ENCODE data around the gene CARD19. TPM values are rescaled to one million over a fixed set of nuclear protein-coding genes. Genes with fewer than 3 reads are reported as not detected.

The CARD19 gene
- total and polyA plus RNA-seq, 8 donors = 4.3 to 20.4 (median 8.1) TPM

DNA sequence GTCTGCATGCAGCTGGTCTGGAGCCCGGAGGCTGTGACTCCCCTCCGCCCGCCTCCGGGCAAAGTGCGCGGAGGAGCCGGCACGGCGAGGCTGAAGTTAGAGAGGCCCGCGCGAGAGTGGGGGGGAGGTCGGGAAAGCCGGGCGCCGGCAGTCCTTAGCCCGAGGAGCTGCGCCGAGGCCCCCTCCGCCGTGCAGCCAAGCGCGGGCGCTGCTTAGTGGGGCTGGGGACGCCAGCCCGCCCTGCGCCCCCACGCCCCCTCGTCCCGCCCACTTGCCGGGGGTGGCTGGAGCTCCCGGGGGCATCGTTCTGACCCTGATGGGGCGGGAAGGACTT, 37.6 kb downstream of the CARD19 start:
- Histone ChIP-seq H3K4me3 (peak overlapping the region; percentile 76 to 94 (median 90)), H3K4me1 (peaks cover 16 to 35% (median 20%) of the 10 kb centered on the region in 3 donors), H3K9me3 (no peaks in the 10 kb centered on the region), H3K36me3 (no peaks in the 10 kb centered on the region), H3K27ac (peak overlapping the region; percentile 84 to 95 (median 94)), H3K27me3 (no peaks in the 10 kb centered on the region)
- TF ChIP-seq, protein P1, sequence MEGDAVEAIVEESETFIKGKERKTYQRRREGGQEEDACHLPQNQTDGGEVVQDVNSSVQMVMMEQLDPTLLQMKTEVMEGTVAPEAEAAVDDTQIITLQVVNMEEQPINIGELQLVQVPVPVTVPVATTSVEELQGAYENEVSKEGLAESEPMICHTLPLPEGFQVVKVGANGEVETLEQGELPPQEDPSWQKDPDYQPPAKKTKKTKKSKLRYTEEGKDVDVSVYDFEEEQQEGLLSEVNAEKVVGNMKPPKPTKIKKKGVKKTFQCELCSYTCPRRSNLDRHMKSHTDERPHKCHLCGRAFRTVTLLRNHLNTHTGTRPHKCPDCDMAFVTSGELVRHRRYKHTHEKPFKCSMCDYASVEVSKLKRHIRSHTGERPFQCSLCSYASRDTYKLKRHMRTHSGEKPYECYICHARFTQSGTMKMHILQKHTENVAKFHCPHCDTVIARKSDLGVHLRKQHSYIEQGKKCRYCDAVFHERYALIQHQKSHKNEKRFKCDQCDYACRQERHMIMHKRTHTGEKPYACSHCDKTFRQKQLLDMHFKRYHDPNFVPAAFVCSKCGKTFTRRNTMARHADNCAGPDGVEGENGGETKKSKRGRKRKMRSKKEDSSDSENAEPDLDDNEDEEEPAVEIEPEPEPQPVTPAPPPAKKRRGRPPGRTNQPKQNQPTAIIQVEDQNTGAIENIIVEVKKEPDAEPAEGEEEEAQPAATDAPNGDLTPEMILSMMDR (IDR thresholded peaks at IDR 0.05) = no peak
- FAIRE-seq (no peak), ATAC-seq (peak; percentile 71 to 81 (median 79)), DNase-seq (peak; percentile 74 to 89 (median 84))
- WGBS, 2 donors = 1% methylated on average over 31 to 34 of the region's 34 CpGs
- intact Hi-C loops (cut with DNase I) = no loop called here

- intact Hi-C loops (cut with DNase I) = no loop called here
- Histone ChIP-seq H3K27me3 (no peaks in the 10 kb centered on the region), H3K4me1 (peaks cover 16 to 35% (median 20%) of the 10 kb centered on the region in 3 donors), H3K36me3 (no peaks in the 10 kb centered on the region), H3K9me3 (no peaks in the 10 kb centered on the region), H3K27ac (peak within 1 kb of the TSS; percentile 84 to 95 (median 94)), H3K4me3 (peak within 1 kb of the TSS; percentile 76 to 94 (median 90))
- 0% methylated on average over 49 to 78 of the region's 78 CpGs for WGBS, 2 donors
- DNase-seq (peak; percentile 66 to 90 (median 76)), ATAC-seq (peak; percentile 80 to 90 (median 86)), FAIRE-seq (no peak)
- TF ChIP-seq, protein P1 (IDR thresholded peaks at IDR 0.05) = no peak
Measured at GRCh38 chr9:93134015-93134739, 38.2 kb downstream of the CARD19 start, which contains the start of gene NINJ1. Gene NINJ1, minus strand, starts transcription at chr9:93134251. Its CDS starts 34 bp downstream, at chr9:93134217.

DNA sequence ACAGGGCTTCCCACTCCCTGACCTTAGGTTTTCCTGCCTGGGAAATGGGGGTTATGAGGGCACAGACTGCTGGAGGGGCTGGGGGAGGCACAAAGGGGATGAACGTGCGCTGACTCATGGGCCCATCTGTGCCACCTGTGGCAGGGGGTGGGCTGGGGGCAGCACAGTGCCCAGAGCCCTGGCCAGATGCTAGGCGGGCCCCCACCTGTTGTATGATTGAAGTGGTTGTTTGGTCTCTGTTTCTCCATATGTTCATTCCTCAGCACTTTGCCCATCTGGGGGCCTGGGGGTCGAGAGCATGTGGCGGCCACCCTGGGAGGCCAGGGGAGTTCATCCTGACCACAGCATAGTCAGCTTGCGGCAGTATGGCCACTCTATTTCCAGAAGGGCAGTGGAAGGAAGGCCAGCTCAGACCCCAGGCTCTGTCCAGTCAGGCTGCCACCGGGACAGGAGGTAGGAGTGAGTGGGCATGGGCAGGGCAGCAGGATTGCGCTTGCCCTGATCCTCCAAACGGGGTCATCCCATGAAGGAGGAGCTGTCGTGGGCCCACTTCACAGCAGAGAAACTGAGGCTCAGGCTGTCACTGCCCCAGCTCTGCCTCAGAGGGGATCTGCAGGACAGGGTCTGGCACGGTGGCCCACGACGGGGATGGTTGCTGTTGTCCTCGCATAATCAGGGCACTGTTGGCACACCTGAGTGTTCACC, 38.9 kb downstream of the CARD19 start:
- ATAC-seq (no peak), DNase-seq (peak in 3 of 6 donors; percentile 38 to 76 (median 57)), FAIRE-seq (no peak)
- Histone ChIP-seq H3K4me1 (peaks cover 16 to 35% (median 20%) of the 10 kb centered on the region in 3 donors), H3K9me3 (no peaks in the 10 kb centered on the region), H3K27ac (peak overlapping the region; percentile 84 to 95 (median 94)), H3K4me3 (peak overlapping the region; percentile 76 to 94 (median 90)), H3K27me3 (no peaks in the 10 kb centered on the region), H3K36me3 (no peaks in the 10 kb centered on the region)
- WGBS, 2 donors = 64 to 67% methylated on average over 14 of the region's 14 CpGs
- TF ChIP-seq, protein P1 (IDR thresholded peaks at IDR 0.05) = no peak
- intact Hi-C loops (cut with DNase I) = no loop called here

DNA sequence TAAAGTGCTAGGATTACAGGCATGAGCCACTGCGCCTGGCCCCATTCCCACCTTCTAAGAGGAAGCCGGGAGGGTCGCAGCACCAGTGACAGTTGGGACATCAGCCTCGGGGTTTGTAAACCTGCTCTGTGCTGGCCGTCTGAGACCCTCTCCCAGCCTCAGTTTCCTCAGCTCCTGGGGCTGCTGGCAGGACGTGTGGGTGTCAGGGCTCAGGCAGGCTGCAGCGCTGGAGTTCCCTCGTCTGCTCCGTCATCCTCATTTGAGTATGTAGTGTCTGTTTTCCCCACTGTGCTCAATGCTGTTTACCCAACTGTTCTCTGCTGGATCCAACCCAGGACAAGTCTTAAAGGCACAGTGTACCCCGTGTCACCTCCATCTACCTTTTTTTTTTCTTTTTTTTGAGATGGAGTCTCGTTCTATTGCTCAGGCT, 40.0 kb downstream of the CARD19 start:
- ATAC-seq = peak in 2 of 4 donors; percentile 13 to 21
- intact Hi-C loops (cut with DNase I) = no loop called here
- no peak for FAIRE-seq
- TF ChIP-seq, protein P1 (IDR thresholded peaks at IDR 0.05) = no peak
- 17 to 22% methylated on average over 11 of the region's 11 CpGs for WGBS, 2 donors
- H3K27me3 ChIP-seq = no peaks in the 10 kb centered on the region
- no peaks in the 10 kb centered on the region for H3K9me3 ChIP-seq
- no peak overlapping the region for H3K27ac ChIP-seq
- peak in 2 of 6 donors; percentile 29 to 59 for DNase-seq
- H3K4me3 ChIP-seq = peak overlapping the region in 1 of 4 donors; percentile 16
- no peaks in the 10 kb centered on the region for H3K36me3 ChIP-seq
- peaks cover 16 to 33% (median 20%) of the 10 kb centered on the region in 3 donors for H3K4me1 ChIP-seq

Measured in pancreas (tissue), 10 donors.